HG02885 (cell line): ENCODE results near the gene FBLN1.
"Not testable (repeated sequence)": the region's sequence is repeated elsewhere in the genome, so short reads cannot be mapped to it uniquely, and the experiment has no call there.

Experiments
- ATAC-seq: cut with Tn5 transposase; IDR thresholded peaks from one replicate; pipeline ENCODE4 v1.9.1; 2021; ENCODE audit warnings: mild to moderate bottlenecking; ENCODE audit not compliant: unreplicated experiment, poor library complexity

Gene FBLN1, protein sequence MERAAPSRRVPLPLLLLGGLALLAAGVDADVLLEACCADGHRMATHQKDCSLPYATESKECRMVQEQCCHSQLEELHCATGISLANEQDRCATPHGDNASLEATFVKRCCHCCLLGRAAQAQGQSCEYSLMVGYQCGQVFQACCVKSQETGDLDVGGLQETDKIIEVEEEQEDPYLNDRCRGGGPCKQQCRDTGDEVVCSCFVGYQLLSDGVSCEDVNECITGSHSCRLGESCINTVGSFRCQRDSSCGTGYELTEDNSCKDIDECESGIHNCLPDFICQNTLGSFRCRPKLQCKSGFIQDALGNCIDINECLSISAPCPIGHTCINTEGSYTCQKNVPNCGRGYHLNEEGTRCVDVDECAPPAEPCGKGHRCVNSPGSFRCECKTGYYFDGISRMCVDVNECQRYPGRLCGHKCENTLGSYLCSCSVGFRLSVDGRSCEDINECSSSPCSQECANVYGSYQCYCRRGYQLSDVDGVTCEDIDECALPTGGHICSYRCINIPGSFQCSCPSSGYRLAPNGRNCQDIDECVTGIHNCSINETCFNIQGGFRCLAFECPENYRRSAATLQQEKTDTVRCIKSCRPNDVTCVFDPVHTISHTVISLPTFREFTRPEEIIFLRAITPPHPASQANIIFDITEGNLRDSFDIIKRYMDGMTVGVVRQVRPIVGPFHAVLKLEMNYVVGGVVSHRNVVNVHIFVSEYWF

DNA sequence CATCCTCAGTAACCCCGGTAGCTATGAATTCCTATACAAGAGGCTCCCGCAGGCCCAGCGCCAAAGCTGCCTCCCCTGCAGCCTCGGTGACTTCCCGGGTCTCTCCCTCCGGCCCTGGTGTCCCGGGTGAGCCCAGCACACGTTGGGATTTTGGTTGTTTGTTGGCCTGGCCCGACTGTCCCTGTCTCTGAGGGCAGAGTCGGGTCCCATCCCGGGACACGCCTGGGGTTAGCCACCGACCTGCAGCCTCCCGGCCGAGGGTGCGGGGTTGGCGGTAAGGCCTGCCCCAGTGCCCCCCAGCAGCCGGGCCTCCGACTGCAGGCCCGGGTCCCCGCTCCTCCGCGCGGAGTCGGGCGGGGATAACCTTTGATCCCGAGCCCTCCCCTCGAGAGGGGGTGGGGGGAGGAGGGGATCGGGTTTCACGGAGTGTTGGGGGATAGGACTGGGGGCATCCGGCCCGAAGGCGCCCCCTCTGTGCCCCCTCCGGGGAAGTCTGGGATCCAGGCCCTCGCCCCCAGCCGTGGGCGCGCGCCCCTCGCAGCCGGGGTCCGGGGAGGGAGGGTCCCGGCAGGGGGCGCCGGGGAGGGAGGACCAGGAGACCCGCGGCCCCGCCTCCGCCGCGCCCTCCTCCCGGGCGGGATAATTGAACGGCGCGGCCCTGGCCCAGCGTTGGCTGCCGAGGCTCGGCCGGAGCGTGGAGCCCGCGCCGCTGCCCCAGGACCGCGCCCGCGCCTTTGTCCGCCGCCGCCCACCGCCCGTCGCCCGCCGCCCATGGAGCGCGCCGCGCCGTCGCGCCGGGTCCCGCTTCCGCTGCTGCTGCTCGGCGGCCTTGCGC, at the start of gene FBLN1:
Gene FBLN1, plus strand, starts transcription at position 669 of the 835 bp plus-strand sequence. Its CDS starts 103 bp downstream, at position 772.
- no peak for ATAC-seq

DNA sequence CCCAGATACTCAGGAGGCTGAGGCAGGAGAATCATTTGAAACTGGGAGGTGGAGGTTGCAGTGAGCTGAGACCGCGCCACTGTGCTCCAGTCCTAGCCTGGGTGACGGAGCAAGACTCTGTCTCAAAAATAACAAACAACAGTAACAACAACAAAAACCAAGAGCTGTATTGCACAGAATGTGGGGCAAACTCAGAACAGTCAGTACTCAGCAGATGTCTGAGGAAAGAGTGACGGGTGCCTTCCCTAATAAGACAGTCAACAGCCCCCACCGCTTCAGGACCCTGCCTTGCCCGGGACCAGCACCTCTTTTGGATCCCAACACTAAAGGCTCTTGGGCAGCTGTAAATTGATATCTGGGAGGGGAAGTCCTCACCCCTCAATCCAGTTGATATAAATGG, 48.9 kb upstream of the FBLN1 start:
- no peak for ATAC-seq

DNA sequence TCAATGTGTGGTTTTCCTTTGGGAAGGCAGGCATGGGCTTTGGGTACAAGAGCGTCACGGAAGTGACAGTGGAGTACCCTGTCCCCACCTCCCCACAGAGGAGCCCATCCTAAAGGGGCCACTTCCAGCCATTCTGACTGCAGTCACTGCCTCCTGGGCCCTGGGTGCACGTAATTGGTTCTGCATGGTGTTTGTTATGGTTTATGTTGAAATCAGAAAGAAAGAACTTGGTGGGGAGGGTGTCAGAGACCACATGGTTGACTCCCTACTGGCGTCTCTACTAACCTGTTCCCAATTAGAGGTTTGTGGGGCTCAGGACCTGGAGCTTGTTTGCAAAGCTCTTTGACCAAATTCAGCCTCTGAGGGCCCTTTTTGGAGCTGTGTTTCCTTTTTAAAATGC, 48.4 kb upstream of the FBLN1 start:
- no peak for ATAC-seq

DNA sequence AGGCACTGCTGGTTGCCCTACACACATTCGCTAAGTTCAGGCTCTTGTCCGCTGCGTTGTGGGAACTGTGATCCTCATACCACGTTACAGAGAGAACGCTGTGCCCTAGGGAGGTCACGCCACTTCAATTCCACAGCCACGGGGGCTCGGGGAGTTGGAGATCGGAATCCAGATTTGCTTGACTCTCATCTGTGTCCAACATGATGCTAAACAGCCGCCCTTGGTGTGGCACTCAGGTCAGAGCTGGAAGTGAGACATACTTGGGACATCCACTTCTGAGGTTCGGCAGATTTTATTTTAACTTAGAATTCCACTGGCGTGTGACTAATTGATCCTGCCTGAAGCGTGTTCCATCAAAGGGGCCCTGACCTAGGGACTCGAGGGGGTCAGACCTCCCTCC, 47.5 kb upstream of the FBLN1 start:
- ATAC-seq, result no peak

DNA sequence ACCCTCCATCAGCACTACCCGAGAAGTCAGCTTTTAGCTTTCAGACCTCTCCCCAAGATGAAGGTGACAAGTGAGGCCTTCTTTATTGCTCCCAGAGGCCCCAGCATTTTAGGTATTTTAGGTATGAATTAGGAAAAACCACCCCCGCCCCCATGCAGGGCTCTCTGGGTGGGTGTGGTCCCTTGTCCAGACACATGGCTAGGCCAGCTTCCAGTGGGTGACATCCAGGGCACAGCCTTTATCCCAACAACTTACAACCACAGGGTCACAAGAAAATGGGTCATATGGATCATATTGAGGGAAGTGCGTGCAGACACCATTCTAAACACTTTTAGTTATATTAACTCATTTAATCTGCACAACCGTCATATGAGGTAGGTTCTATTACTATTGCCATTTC, 47.1 kb upstream of the FBLN1 start:
- no peak for ATAC-seq

DNA sequence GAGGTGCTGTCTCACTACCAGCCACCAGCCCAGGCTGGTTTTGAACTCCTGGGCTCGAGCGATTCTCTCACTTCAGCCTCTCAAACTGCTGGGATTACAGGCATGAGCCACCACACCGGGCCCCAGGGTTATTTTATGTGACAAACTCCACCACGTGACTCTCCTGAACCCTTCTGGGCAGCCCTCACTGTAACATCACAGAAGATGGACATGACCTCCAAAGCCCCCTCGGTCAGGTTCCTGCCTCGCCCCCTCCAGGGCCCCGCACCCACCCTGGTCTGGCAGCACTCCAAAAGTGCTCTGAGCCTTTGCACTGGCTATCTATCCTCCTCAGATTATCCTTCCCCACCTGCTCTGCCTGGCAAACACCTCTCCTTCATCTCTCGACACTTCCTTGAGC, 45.9 kb upstream of the FBLN1 start:
- no peak for ATAC-seq

DNA sequence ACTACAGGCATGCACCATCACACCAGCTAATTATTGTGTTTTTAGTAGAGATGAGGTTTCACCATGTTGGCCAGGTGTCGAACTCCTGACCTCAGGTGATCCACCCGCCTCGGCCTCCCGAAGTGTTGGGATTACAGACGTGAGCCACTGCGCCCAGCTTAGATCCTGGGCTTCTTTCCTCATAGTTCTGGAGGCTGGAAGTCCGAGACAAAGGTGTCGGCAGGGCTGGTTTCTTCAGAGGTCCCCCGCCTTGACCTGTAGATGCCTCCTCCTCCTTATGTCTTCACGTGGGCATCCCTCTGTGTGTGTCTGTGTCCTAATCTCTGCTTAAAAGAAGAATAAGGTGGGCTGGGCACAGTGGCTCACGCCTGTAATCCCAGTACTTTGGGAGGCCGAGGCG, 44.2 kb upstream of the FBLN1 start:
- ATAC-seq, result no peak

DNA sequence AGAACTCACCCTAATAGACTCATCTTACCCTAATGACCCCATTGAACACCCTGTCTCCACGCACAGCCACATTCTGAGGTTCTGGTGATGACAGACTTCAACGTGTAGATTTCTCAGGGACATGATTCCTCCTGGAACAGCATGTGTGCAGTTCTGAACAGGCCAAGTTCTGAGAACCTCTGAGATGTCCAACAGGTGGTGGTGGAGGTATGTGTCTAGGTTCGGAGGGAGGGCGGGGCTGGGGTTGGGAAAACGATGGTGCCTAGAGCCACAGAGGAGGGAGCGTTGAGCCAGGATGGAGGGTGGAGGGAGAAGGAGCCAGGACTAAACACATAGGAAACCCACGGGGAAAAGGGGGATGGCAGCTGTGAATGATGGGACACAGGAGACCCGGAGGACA, 43.4 kb upstream of the FBLN1 start:
- ATAC-seq, result no peak

DNA sequence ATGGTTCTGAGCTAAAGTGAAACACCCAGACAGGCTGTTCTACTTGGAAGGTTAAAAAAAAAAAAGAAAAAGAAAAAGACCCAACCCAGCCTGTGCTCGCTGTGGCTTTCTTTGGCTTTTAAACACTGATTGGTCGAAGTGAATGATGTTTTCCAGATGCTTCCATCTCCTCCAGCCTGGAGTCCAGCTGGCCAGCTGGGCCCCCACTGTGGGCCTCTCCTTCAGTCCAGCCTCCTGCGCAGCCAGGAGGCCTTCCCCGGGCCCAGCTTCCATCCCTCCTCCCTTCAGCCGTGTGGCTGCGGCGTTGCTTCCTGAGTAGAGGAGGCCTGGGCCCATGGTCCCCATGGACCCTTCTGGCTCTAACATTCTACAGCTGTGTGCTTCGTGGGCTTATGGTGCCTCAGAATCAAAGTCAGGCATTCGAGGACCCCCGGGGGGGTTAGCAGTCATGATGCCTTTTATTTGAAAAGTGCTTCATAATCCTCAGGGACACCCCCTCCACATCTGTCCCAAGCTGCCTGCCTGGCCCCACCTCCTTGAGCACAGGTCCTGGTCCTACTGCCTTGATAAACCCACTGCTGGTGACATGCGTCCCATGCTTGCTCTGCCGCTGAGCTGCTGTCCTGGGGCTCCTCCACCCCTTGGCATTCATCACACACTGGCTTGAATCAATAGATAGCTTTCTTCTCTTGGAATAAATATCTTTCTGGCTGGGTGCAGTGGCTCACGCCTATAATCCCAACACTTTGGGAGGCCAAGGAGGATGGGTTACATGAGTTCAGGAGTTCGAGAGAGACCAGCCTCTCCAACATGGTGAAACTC, 42.2 kb upstream of the FBLN1 start:
- ATAC-seq, result no peak

DNA sequence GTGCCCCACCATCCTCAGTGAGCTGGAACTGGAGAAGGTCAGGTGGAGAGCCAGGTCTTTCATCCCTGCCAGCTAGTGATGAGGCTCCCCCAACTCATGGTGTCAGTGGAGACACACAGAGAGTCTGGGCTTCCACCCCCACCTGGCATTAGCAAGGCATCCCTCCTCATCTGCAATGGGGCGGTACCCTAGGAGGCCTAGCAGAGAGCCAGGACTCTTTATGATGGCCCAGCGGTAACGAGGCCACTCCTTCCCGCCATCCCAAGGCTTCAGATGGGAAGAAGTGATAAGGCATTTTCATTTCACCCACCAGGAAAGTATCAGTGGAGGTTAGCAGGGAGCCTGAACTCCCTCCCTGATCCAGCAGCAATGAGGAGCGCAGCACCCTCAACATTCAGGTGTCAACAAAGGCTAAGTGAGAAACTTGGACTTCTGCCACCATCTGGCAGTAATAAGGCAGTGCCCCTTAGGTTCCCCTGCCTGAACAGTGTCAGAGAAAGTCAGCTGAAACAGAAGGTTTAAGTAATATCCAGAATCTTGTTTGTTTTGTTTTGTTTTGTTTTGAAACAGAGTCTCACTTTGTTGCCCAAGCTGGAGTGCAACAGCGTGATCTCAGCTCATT, 40.5 kb upstream of the FBLN1 start:
- ATAC-seq, result no peak

DNA sequence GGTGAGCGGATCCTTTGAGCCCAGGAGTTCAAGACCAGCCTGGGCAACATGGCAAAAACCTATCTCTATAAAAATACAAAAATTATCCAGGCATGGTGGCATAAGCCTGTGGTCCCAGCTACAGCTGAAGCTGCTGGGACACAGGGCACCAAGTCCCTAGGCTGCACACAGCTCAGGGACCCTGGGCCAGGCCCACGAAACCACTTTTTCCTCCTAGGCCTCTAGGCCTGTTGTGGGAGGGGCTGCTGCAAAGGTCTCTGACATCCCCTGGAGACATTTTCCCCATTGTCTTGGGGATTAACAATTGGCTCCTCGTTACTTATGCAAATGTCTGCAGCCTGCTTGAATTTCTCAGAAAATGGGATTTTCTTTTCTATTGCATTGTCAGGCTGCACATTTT, 39.0 kb upstream of the FBLN1 start:
- ATAC-seq, result not testable (repeated sequence)

DNA sequence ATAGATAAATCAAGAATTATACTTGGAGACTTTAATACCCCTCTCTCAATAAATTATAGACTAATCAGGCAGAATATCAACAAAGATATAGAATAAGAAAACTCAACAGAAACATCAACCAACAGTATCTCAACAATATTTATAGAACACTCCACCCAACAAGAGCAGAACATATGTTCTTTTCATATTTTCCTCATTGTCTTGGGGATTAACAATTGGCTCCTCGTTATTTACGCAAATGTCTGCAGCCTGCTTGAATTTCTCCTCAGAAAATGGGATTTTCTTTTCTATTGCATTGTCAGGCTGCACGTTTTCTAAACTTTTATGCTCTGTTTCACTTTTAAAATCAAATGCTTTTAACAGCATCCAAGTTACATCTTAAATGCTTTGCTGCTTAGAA, 37.0 kb upstream of the FBLN1 start:
- ATAC-seq, result no peak

DNA sequence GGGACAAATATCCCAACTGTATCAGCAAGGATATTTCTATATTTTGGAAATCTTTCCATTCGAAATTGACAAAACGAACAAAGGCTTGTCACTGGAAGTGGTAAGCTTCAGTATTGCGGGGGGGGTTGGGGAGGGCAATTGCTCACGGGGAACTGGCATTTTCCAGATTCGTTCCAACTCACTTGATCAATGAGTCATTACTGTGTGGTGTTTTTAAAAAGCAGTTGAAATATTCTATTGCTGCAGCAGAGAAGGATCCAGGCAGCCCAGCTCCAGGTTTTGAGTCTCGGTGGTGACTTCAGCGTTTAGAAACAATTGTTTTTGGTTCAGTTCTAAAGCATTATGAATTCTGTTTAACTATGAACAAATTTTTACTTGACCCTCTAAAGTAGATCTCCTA, 33.8 kb upstream of the FBLN1 start:
- no peak for ATAC-seq

DNA sequence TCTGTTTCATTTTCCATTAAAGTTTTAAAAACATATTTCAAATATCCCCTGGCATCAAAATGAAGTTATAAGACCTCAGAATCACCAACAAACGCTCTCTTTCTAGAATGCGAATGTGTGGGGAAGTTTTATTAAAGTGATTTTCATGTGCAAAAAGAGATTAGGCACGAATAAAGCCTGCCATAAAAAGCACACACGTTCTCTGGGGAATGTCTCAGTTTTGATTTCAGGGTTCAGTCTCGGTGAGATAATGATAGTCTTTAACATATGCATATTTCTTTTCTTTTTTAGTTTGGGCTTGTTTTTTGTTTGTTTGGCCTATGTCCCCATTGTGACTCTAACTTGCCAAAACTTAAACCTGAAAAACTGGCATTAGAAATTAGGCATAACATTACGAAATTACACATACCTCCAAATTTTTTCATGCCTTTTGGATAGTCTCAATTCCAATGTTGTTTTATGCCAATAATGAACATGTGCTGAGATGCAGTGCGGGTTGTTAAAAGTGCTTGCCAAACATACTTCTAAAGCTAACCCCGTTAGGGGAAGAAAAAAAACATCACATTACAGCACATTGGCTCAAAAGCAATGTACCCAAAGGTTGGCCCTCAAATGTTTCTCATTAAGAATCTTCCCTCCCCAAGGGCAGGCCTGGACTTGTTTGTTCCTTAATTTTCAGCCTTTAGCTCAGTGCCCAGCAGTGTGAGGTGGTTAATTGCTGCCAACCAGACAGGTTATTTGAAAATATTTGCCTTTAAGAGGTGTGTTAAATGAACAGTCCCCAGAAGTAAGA, 33.2 kb upstream of the FBLN1 start:
- no peak for ATAC-seq

DNA sequence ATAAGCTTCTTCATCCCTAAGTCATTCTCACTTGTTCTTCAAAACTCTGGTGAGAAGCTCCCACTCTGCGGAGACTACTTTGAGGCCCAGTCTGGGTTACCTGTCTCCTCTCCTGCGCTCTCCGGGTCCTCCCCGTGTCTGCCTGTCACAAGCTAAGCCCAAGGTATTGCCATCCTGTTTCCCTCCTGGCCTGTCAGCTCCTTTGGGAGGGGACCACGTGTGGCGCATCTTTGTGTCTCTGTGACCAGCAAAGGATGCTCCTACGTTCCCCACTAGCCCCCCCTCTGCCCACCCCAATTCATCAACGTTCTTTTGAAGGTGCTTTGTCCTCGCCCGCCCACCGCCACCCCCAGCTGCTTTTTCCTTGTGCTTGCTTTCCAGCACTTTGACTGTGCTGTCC, 31.8 kb upstream of the FBLN1 start:
- ATAC-seq, result no peak

DNA sequence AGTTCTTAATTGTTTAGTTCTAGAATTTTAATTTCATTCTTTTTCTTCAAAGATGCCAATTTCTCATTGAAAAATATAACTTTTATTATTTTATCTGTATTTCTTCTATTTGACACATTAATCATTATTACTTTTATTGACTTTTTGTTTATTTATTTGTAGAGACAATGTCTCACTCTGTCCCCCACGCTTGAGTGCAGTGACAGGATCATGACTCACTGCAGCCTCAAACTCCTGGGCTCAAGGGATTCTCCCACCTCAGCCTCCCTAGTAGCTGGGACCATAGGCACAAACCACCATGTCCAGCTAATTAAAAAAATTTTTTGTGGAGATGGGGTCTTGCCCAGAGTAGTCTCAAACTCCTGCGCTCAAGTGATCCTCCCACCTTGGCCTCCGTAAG, 30.3 kb upstream of the FBLN1 start:
- no peak for ATAC-seq

DNA sequence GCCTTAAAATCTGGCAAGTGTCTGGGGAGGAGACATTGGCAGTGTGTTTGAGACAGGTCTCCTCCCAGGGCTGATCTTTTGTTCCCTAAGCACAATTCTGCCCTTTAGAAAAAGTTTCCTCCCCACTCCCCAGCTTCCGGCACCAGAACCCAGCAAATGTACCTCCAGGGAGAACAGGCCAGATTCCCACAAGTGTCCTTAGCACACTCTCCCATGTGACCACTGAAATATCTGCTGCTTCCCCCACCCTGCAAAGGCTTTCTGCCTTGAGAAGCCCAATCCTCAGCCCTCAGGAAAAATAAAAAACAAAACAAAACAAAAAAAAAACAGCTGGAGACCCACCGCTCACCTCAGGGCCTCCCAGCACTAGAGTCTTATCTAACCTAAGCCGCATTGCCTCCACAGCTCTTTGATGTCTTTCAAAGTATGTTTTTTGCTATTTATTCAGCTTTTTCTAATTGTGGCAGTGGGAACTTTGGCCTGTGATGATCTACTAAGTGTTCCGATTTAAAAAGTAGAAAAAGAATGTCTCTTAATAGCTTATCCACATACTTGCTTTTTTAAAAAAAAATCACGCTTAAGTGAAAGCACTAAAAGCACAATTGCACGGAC, 29.0 kb upstream of the FBLN1 start:
- no peak for ATAC-seq

DNA sequence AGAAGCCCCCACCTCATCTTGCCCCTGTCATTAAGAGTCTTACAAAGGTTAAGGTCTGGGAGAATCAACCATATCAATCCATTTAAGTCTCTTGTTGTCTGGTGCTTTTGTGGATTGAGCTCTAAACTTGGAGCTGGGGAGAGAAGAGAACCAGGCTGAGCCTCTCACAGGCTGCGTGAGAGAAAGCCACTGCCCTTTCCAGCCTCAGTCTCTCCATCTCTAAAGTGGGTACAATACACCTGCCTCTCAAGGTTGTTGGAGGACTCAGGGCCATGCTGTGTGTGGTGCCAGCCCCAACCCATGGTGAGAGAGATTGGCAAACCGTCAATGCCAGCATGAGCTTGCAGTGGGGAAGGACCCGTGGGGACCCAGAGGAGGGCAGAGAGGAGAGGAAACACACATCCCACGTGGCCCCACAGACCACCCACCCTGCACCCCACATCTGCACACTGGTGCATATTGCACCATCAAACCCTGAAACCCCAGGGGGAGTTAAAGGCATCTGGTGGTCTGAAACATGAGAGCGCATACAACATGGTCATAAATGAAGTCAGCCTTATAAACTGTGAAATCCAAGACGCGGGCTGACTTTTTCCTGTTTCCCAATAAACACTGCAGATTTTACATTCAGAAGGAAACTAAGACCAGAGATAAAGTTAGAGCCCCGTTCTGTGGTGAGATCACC, 27.5 kb upstream of the FBLN1 start:
- ATAC-seq, result no peak
